WI38 (cell line): Measurements from ENCODE around the gene ADGRF4.

Source experiments
- H3K4me3 ChIP-seq: 2 replicates; pipeline ENCODE4 v1.5.1; 2011; ENCODE audit warnings: low read depth, mild to moderate bottlenecking, control low read depth, low read length
- TF ChIP-seq, protein P1 (sequence below): IDR thresholded peaks from 2 replicates; pipeline ENCODE4 v1.5.1; 2012; ENCODE audit warnings: low read depth, mild to moderate bottlenecking, control low read depth, low read length

Gene ADGRF4

DNA sequence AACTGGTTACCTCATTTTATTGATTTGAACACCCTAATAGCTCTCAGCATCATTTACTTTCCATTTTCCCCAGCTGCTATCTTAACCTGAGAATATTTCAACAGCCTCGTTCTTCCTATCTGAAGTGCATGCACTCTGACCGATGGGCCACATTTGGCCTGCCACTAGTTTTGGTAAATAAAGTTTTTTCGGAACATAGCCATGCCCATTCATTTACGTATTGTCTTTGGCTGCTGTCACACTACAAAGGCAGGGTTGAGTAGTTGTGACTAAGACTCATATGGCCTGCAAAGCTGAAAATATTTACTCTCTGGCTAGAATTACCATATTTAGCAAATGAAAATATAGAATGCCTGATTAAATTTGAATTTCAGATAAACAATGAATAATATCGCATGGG lies 10.8 kb downstream of the ADGRF4 start:
- no peak overlapping the region for H3K4me3 ChIP-seq
- TF ChIP-seq, protein P1, sequence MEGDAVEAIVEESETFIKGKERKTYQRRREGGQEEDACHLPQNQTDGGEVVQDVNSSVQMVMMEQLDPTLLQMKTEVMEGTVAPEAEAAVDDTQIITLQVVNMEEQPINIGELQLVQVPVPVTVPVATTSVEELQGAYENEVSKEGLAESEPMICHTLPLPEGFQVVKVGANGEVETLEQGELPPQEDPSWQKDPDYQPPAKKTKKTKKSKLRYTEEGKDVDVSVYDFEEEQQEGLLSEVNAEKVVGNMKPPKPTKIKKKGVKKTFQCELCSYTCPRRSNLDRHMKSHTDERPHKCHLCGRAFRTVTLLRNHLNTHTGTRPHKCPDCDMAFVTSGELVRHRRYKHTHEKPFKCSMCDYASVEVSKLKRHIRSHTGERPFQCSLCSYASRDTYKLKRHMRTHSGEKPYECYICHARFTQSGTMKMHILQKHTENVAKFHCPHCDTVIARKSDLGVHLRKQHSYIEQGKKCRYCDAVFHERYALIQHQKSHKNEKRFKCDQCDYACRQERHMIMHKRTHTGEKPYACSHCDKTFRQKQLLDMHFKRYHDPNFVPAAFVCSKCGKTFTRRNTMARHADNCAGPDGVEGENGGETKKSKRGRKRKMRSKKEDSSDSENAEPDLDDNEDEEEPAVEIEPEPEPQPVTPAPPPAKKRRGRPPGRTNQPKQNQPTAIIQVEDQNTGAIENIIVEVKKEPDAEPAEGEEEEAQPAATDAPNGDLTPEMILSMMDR, result no peak

GRCh38 chr6:47710295-47710694 lies 11.9 kb downstream of the ADGRF4 start:
- TF ChIP-seq, protein P1, result no peak

DNA sequence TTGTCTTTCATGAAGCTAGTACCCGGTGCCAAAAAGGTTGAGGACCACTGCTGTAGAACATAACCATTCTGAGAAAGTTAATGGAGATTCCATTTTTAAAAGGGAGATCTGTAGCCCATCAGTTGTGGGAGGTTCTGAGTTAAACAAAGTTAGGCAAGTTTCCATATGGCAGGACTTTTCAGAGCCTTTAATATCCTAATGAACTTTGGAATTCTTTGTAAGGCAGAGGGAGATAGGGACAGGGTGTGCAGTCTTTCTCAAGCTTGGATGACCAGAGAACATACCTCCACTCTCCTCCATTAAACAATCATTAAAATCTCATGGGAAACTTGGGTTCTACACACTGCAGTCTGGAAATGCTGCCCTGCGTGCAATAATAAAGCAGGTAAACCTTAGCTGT lies 14.8 kb downstream of the ADGRF4 start:
- no peak overlapping the region for H3K4me3 ChIP-seq
- TF ChIP-seq, protein P1, result no peak

More at GRCh38 chr6:47710295-47710694, 11.9 kb downstream of the ADGRF4 start:
- H3K4me3 ChIP-seq, result no peak overlapping the region

- H3K4me3 ChIP-seq, result no peak overlapping the region
- TF ChIP-seq, protein P1, result no peak
Observed at GRCh38 chr6:47714802-47715201, 16.4 kb downstream of the ADGRF4 start.

DNA sequence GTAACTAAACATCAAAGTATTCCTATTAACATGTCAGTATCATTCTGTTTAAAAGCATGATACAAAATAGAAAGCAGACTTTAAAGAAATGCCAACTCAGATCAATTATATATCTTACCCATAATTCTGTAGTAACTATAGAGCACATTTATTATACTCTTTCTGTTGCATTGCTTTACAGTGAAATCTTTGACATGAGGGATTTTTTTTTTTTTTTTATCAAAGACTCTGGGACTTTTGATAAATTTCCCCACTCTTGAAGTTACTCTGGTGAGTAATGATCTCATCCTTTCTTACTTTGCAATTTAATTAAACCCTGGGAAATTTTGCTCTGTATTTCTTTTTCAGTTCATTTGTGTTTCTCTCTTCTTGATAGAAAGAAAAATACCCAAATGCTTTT lies 17.4 kb downstream of the ADGRF4 start:
- TF ChIP-seq, protein P1, result no peak
- H3K4me3 ChIP-seq, result no peak overlapping the region

DNA sequence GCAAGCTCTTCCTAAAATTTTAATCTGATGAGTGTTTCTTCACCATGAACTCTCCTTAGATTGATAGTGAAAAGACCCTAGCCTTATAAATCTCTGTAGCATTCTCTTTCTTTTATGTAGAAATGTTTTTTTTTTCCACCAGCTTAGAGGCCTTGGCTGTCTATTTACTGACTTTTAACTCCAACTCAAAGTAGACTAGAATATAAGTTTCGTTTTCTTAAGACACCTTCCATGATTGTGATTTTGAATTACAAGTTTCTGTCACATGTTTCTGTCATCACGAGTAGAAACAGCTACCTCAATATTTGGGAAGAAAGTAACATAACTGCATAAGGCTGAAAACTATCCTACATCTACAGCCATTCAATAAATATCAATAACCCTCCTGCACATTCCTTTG lies 17.8 kb downstream of the ADGRF4 start:
- no peak overlapping the region for H3K4me3 ChIP-seq
- TF ChIP-seq, protein P1, result no peak

- no peak overlapping the region for H3K4me3 ChIP-seq
- TF ChIP-seq, protein P1, result no peak
Observed at GRCh38 chr6:47718571-47718970, 20.2 kb downstream of the ADGRF4 start.
